ENCODE results near the gene EFNA5. TPM values are rescaled to one million over a fixed set of nuclear protein-coding genes. Genes with fewer than 3 reads are reported as not detected.

EFNA5 gene
- total RNA-seq, 1 donor from 2014 or later: 12.0 TPM

GRCh38 chr5:107574287-107574686, 96.5 kb downstream of the EFNA5 start:
- H3K27me3 Mint-ChIP-seq: peaks cover 16% of the 10 kb centered on the region
- no peak overlapping the region for H3K27ac Mint-ChIP-seq
- no peaks in the 10 kb centered on the region for H3K9me3 Mint-ChIP-seq (ENCODE audit: low read depth)
- H3K36me3 Mint-ChIP-seq (ENCODE audit: insufficient read depth): no peaks in the 10 kb centered on the region
- no peak for DNase-seq (ENCODE audit: low spot score, unreplicated experiment)
- H3K4me1 Mint-ChIP-seq (ENCODE audit: low read depth): peaks cover 40% of the 10 kb centered on the region
- TF ChIP-seq CTCF (IDR thresholded peaks at IDR 0.05; ENCODE audit: unreplicated experiment): no peak
- H3K4me3 Mint-ChIP-seq (ENCODE audit: low read depth): no peak overlapping the region

GRCh38 chr5:107572715-107573368, 97.9 kb downstream of the EFNA5 start:
- Mint-ChIP-seq H3K4me3 (ENCODE audit: low read depth) (no peak overlapping the region), H3K9me3 (ENCODE audit: low read depth) (no peaks in the 10 kb centered on the region), H3K4me1 (ENCODE audit: low read depth) (peaks cover 40% of the 10 kb centered on the region), H3K27ac (peak overlapping the region; percentile 33), H3K36me3 (ENCODE audit: insufficient read depth) (no peaks in the 10 kb centered on the region), H3K27me3 (peaks cover 16% of the 10 kb centered on the region)
- no peak for TF ChIP-seq CTCF (IDR thresholded peaks at IDR 0.05; ENCODE audit: unreplicated experiment)
- DNase-seq (ENCODE audit: low spot score, unreplicated experiment): no peak

GRCh38 chr5:107571621-107572536, 98.9 kb downstream of the EFNA5 start:
- DNase-seq (ENCODE audit: low spot score, unreplicated experiment): peak; percentile 93
- peak overlapping the region; percentile 88 for H3K27ac Mint-ChIP-seq
- H3K27me3 Mint-ChIP-seq: peaks cover 13% of the 10 kb centered on the region
- no peaks in the 10 kb centered on the region for H3K9me3 Mint-ChIP-seq (ENCODE audit: low read depth)
- TF ChIP-seq CTCF (IDR thresholded peaks at IDR 0.05; ENCODE audit: unreplicated experiment): peak; percentile 98
- peaks cover 40% of the 10 kb centered on the region for H3K4me1 Mint-ChIP-seq (ENCODE audit: low read depth)
- H3K36me3 Mint-ChIP-seq (ENCODE audit: insufficient read depth): no peaks in the 10 kb centered on the region
- peak overlapping the region; percentile 63 for H3K4me3 Mint-ChIP-seq (ENCODE audit: low read depth)

- Mint-ChIP-seq H3K27ac (peak overlapping the region; percentile 88), H3K4me3 (ENCODE audit: low read depth) (no peak overlapping the region), H3K4me1 (ENCODE audit: low read depth) (peaks cover 42% of the 10 kb centered on the region), H3K36me3 (ENCODE audit: insufficient read depth) (no peaks in the 10 kb centered on the region), H3K27me3 (peaks cover 13% of the 10 kb centered on the region), H3K9me3 (ENCODE audit: low read depth) (no peaks in the 10 kb centered on the region)
- DNase-seq (ENCODE audit: low spot score, unreplicated experiment): no peak
- no peak for TF ChIP-seq CTCF (IDR thresholded peaks at IDR 0.05; ENCODE audit: unreplicated experiment)
Observed at GRCh38 chr5:107570805-107571531, 99.8 kb downstream of the EFNA5 start.

GRCh38 chr5:107570181-107570580, 100.6 kb downstream of the EFNA5 start:
- no peak for DNase-seq (ENCODE audit: low spot score, unreplicated experiment)
- Mint-ChIP-seq H3K27me3 (peaks cover 11% of the 10 kb centered on the region), H3K9me3 (ENCODE audit: low read depth) (no peaks in the 10 kb centered on the region), H3K36me3 (ENCODE audit: insufficient read depth) (no peaks in the 10 kb centered on the region), H3K4me3 (ENCODE audit: low read depth) (no peak overlapping the region), H3K27ac (no peak overlapping the region), H3K4me1 (ENCODE audit: low read depth) (peaks cover 46% of the 10 kb centered on the region)
- no peak for TF ChIP-seq CTCF (IDR thresholded peaks at IDR 0.05; ENCODE audit: unreplicated experiment)

All from progenitor cell of endocrine pancreas (in vitro differentiated cells).